Heart left ventricle (tissue), 13 donors: ENCODE results near the gene PACS1.

Experiments
- POLR2A ChIP-seq, 2 donors: fragments of 450-650 bp; IDR thresholded peaks; one replicate each; pipeline ENCODE4 v1.6.1; 2017; ENCODE audit warnings: antibody characterized with exemption in 2 of 2, mild to moderate bottlenecking in 2 of 2, moderate library complexity in 2 of 2
- TF ChIP-seq, protein P1 (sequence below), 12 donors: fragments of 200-600 bp; sonication (generic) in 4 of 12; IDR thresholded peaks; one replicate each; pipeline versions ENCODE4 v1.5.0 to v1.8.0; 2018 to 2022; ENCODE audit warnings: antibody characterized with exemption in 12 of 12, mild to moderate bottlenecking in 5 of 12
- donor health status: ischemic (EF 13 %, LVEDD 7.1; RV severe dilation, severe dysfunction).
- donor health status: DM: no; HTN: yes; CAD: no.
- donor health status: DM: no; HTN: no; CAD: no.
- donor health status: ischemic (EF 25% LVEDD 6.9; RV normal size, moderate dysfunction).
- donor health status: ischemic (EF 25% LVEDD 5.7; RV mildly dilated, moderate dysfunction).
- donor health status: ischemic (EF 35%, LVEDD 5.7; RV mildly dilated, moderate dysfunction).
- donor health status: nonischemic (EF 11% LVEDD 7.7; RV severe dilation, severe dysfunction).
- donor health status: DM: yes; HTN: yes; CAD: no.
- donor health status: PGD.
- donor health status: ischemic (EF 29% LVEDD 5.4; RV normal size, mild dysfunction).
- donor health status: nonischemic (EF 23%, LVEDD 6.1; RV moderate dilation, normal function).

DNA sequence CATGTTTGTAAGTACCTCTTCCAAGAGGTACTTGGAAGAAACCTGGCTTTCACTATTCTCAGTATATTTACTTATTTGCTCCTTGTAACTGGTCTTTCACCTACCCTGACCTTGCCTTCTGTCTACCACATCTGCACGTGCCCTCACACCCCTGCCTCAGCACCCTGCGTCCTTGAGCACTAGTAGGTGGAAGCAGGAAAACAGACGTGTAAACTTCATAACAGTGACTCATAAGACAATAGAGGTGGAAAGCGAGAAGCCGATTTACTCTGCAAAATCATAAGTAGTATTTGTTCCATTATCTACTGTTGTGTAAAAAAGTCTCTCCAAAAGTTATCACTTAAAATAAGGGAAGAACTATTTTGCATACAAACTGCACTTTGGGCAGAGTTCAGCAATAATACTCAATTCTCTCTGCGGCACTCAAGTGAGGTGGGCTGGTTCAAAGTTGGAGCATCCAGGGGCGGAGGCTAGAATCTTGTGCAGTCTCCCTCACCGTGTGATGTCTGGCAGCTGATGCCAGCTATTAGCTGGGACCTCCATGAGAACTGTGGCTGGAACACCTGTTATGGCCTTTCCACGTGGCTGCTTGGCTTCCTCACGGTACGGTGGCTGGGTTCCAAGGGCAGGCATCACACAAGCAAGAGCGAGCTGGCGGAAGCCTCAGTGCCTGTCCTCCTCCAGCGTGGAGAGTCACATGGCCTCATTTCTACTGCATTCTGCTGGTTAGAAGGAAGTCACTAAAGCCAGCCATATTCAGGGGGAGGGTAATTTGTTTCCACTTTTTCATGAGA lies 30.4 kb downstream of the PACS1 start:
- TF ChIP-seq, protein P1, sequence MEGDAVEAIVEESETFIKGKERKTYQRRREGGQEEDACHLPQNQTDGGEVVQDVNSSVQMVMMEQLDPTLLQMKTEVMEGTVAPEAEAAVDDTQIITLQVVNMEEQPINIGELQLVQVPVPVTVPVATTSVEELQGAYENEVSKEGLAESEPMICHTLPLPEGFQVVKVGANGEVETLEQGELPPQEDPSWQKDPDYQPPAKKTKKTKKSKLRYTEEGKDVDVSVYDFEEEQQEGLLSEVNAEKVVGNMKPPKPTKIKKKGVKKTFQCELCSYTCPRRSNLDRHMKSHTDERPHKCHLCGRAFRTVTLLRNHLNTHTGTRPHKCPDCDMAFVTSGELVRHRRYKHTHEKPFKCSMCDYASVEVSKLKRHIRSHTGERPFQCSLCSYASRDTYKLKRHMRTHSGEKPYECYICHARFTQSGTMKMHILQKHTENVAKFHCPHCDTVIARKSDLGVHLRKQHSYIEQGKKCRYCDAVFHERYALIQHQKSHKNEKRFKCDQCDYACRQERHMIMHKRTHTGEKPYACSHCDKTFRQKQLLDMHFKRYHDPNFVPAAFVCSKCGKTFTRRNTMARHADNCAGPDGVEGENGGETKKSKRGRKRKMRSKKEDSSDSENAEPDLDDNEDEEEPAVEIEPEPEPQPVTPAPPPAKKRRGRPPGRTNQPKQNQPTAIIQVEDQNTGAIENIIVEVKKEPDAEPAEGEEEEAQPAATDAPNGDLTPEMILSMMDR (IDR thresholded peaks at IDR 0.05), result no peak
- no peak for TF ChIP-seq POLR2A (IDR thresholded peaks at IDR 0.05)
